T47D (cell line): ENCODE measurements around the gene MT2A.

ENCODE experiments used
- DNase-seq, 2 experiments: peaks; one replicate each; pipeline versions ENCODE4 v3.0.0 to v3.0.0-alpha.2; 2011 to 2012; ENCODE audit warnings: low read depth in 1 of 2, low spot score in 1 of 2
- JUND ChIP-seq: IDR thresholded peaks from 2 replicates; pipeline ENCODE4 v1.6.1; 2012; ENCODE audit warnings: low read depth
- in situ Hi-C: cut with HindIII; loops from 2 replicates; pipeline ENCODE4 v1.10.0; 2016; ENCODE audit warnings: low sequenced_read_pairs, low pct_unique_long_range_greater_than_20kb

MT2A gene

GRCh38 chr16:56641166-56641565 lies 32.8 kb downstream of the MT2A start:
- TF ChIP-seq JUND = no peak
- in situ Hi-C loops = no loop called here

GRCh38 chr16:56643080-56643778 lies 34.8 kb downstream of the MT2A start:
- in situ Hi-C loops = no loop called here
- DNase-seq = peak; percentile 57 to 82
- no peak for TF ChIP-seq JUND

More at GRCh38 chr16:56641166-56641565, 32.8 kb downstream of the MT2A start:
- no peak for DNase-seq

- no peak for DNase-seq
- no peak for TF ChIP-seq JUND
- in situ Hi-C loops = no loop called here
Observed at GRCh38 chr16:56643833-56644232, 35.4 kb downstream of the MT2A start.

GRCh38 chr16:56645311-56645710 lies 36.9 kb downstream of the MT2A start:
- DNase-seq = no peak
- in situ Hi-C loops = no loop called here
- TF ChIP-seq JUND = no peak

- no peak for DNase-seq
- in situ Hi-C loops = no loop called here
- TF ChIP-seq JUND = no peak
Observed at GRCh38 chr16:56645838-56646237, 37.5 kb downstream of the MT2A start.

GRCh38 chr16:56647641-56648431 lies 39.5 kb downstream of the MT2A start:
- in situ Hi-C loops = no loop called here
- no peak for TF ChIP-seq JUND
- no peak for DNase-seq

GRCh38 chr16:56649271-56649670 lies 40.9 kb downstream of the MT2A start:
- no peak for TF ChIP-seq JUND
- no peak for DNase-seq
- in situ Hi-C loops = no loop called here

GRCh38 chr16:56649820-56650219 lies 41.4 kb downstream of the MT2A start:
- DNase-seq = peak in 1 of 2 experiments; percentile 64
- no peak for TF ChIP-seq JUND
- in situ Hi-C loops = no loop called here

- in situ Hi-C loops = no loop called here
- no peak for DNase-seq
- TF ChIP-seq JUND = no peak
Observed at GRCh38 chr16:56651586-56651985, 43.2 kb downstream of the MT2A start, which contains the start of gene MT1B. Gene MT1B (plus strand): TSS chr16:56651886. CDS start chr16:56651954, 68 bp downstream.

GRCh38 chr16:56652600-56652999 lies 44.2 kb downstream of the MT2A start:
- TF ChIP-seq JUND = no peak
- no peak for DNase-seq
- in situ Hi-C loops = no loop called here

- no peak for TF ChIP-seq JUND
- in situ Hi-C loops = no loop called here
- DNase-seq = no peak
Observed at GRCh38 chr16:56653218-56653617, 44.8 kb downstream of the MT2A start.

GRCh38 chr16:56657555-56658326 lies 49.4 kb downstream of the MT2A start, which contains the start of gene MT1F:
Gene MT1F (plus strand): TSS chr16:56657959. CDS start chr16:56658059, 100 bp downstream.
- in situ Hi-C loops = no loop called here
- TF ChIP-seq JUND = no peak
- DNase-seq = peak; percentile 84 to 90

GRCh38 chr16:56658327-56658875 lies 50.0 kb downstream of the MT2A start:
- no peak for DNase-seq
- in situ Hi-C loops = no loop called here
- no peak for TF ChIP-seq JUND
